Measurements from ENCODE around the gene GLI3.
"Not testable (repeated sequence)": the region's sequence is repeated elsewhere in the genome, so short reads cannot be mapped to it uniquely, and the experiment has no call there.

The GLI3 gene

DNA sequence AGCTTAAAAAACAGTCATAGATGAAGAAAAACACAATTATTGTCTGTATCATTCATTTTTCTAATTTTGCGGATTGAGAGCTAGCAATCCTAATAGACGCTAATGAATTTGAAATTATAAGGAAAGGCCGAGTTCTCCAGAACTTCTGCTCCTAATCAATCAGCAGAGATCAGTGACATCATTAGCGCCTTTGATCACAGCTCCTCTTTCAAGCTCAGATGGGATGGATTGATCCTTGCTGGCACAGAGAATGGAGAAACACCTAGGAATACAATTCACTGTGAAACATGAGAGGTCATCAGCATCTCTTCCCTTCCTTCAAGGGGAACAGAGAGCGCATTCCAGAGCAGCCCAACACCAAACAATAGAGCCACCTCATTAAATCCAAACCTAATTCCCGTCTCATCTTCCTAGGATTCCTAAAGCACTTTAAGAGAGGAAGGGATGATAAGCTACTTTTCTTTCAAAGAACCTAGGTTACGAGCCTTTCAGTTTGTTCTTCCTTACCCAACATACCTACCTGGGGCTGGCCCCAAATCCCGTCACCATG lies 24.4 kb downstream of the GLI3 start:
- no peak for DNase-seq (ENCODE audit: low read depth in 2 of 3, low spot score in 1 of 3)

DNA sequence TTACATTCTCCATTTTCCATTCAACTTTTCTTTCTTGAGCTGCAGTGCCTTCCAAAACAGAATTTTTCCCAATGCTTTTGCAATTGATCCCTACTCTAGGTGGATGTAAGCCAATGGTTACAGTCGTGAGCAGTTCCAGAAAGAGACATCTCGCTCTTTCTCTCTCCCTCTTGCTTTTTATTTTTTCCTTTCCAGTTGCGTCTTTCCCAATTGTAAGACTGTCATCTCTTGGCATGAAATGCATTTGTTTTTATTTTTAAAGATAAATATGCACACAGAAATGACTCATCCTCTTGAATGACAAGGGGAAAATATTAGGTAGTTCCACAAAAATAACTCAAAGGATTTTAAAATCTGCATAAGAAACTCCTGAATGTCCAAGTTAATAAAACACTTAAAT lies 25.1 kb downstream of the GLI3 start:
- DNase-seq (ENCODE audit: low read depth in 2 of 3, low spot score in 1 of 3): no peak

DNA sequence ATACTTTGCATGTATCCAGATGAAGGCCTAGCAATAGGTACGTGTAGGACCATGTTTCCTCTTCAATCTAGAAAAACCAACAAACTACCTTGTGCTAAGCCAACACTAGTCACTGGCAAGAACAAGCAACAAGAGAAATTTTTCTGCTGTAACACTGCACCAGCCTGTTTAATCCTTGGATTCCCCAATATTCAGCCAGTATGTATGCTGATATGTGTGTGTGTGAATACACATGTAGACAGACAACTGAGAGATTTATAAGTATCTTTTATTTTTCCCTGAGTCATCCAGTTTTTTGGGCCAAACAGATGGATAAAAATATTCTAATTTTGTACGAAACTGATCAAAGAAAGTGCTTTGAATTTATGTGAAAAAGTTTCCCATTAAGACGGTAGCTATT lies 26.2 kb downstream of the GLI3 start:
- no peak for DNase-seq (ENCODE audit: low read depth in 2 of 3, low spot score in 1 of 3)

DNA sequence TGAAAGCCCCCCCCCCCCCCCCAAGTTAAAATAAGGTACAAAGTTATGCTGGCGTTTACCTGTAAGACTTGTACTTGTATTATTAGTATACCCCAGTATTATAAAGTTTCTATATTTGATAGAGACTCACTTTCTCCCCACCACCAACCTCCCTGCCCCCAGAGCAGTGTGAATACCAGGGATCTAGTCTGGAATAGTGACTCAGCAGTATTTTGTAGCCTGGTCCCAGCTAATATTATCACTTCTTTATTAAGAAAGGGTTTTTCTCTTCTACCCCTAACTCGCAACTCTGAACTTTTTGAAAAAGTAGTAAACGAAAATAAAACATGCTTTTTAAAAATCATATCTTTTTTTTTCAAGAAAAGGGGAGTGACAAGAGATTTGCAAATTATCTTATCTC lies 26.7 kb downstream of the GLI3 start:
- DNase-seq (ENCODE audit: low read depth in 2 of 3, low spot score in 1 of 3): no peak

DNA sequence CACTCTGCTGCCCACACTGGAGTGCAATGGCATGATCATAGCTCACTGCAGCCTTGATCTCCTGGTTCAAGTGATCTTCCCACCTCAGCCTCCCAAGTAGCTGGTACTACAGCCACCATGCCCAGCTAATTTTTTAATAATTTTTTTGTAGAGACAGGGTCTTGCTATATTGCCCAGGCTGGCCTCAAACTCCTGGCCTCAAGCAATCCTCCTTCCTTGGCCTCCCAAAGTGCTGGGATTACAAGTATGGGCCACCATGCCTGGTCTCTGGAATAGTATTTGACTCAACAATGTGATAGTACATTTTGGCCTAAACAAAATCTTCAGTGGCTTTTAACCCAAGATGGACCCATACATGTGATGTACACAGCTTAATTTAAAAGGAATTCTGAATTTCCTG lies 27.9 kb downstream of the GLI3 start:
- not testable (repeated sequence) for DNase-seq (ENCODE audit: low read depth in 2 of 3, low spot score in 1 of 3)

DNA sequence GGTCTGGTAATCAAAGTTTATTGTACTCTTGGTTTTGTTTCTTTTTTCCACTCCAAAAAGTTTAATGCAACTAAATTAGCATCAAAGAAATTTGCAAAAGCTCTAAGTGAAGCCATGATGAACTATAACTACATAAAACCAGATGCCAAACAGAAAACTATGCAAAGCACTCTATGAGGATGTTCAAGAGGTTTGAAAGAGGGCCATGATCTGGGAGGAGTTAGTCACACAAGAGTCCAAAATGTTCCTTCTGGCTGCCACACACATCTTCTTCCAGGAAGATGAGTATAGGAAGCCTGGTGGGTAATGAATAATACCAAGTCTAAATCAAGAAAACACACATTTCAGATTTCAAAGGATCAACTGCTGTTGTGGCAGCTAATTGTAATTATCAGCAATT lies 28.4 kb downstream of the GLI3 start:
- DNase-seq (ENCODE audit: low read depth in 2 of 3, low spot score in 1 of 3): no peak

DNA sequence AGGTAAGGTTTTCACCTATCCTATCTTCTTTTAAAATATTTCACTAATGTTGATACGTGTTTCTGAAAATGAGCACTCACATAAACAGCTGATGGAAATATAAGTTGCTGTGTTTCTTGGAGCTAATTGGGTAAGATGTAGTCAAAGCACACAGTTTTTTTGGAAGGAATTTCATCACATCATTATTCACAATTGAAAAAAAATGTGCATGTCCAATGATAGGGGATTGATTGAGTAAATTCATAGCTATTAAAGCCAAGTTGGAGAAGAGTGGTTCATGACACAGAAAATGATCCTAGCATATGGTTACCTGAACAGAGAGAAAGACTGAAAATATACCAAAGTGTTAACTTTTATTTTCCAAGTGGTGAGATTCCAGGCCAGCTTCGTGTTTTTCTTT lies 29.6 kb downstream of the GLI3 start:
- DNase-seq (ENCODE audit: low read depth in 2 of 3, low spot score in 1 of 3): no peak

DNA sequence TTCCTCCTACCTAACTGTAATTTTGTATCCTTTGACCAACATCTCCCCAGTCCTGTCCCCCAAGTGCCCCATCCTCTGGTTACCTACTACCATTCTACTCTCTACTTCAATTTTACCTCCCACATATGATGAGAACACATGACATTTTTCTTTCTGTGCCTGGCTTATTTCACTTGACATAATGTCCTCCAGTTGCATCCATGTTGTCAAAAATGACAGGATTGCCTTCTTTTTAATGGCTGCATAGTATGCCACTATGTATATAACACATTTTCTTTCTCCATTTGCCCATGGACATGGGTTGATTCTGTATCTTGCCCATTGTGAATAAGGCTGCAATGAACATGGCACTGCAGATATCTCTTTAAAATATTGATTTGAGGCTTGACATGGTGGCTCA lies 33.7 kb downstream of the GLI3 start:
- DNase-seq (ENCODE audit: low read depth in 2 of 3, low spot score in 1 of 3): no peak

DNA sequence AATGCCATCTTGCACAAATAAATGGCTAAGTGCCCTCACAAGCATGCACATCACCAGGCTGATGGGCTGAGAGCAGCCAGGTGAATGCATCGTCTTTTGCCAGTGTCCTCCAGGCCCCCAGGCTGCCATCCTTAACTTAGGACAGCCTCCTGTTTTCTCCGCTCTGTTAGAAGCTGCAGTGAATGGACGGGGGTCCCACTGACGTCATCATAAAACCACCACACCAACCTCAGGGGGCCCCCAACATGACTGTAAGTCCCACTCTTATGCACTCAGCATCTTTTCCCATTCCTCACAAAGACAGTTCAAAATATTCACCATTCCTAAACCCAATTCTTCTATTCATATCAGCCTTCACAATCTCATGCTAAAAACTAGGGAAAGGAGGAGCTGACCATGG lies 34.4 kb downstream of the GLI3 start:
- no peak for DNase-seq (ENCODE audit: low read depth in 2 of 3, low spot score in 1 of 3)

DNA sequence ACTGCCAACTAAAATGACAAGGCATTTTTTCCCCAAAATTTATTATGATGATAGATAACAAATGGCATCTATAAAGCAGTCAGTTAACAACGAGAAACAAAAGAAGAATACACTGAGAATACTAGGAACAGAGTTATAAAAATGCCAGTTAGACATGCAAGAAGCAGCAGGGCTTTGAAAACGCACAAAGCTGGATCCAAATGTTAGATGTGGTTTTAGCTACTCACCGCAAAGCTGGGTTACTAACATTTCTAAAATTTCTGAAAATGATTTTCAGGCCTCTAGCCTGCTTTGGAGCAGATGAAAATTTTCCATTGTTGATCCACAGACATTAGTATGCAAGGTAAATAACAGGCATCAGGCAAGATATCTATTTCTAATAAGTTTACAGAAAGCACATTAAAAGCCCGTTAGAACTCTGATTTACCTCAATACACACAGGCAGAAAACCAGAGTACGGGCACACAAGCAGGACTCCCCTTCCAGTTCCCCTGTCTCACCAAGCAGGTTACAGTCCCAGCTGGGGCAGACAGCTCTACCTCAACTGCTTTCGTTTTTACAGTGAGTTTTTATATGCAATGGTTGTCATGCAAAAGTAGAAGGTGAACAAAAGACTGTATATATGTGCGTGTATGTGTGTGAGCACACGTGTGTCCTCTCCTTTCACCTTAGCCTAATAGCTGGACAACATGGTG lies 37.9 kb downstream of the GLI3 start:
- DNase-seq (ENCODE audit: low read depth in 2 of 3, low spot score in 1 of 3): no peak

DNA sequence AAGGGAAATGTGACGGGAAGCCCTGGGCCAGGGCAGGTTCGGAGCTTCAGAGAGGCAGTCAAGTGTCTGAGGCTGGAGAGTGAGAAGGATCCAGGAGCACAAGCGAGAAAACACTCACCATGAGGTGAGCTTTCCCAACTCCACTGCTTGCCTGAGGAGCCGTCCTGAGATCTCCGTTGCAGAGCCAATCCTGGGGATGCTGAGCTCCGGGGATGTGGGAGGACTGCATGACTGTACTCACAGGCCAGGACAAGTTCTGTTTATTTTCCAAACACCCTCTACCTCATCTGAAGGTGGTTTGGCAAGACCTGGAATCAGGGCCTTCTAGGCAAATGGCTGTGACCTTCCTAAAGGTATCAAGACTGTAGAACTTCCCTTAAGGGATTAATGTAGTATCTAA lies 38.7 kb downstream of the GLI3 start:
- DNase-seq (ENCODE audit: low read depth in 2 of 3, low spot score in 1 of 3): no peak

DNA sequence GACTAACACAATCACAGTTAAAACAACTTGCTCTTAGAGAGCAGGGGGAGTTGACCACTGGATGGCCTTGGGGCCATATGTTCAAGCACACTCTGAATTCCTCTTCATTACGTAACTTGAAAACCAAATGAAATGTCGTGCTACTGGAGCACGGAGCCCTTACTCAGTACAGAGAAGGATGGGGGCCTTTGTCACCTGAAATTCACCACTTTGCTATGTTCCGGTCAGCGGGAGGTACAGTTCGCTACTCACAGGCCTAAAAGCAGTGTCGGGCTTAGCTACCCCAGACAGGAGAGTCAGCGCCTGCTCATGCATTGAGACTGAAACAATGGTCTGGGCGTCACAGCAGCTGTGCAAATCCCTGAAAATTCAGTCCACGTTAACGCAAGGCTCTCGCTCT lies 39.6 kb downstream of the GLI3 start:
- DNase-seq (ENCODE audit: low read depth in 2 of 3, low spot score in 1 of 3): no peak

DNA sequence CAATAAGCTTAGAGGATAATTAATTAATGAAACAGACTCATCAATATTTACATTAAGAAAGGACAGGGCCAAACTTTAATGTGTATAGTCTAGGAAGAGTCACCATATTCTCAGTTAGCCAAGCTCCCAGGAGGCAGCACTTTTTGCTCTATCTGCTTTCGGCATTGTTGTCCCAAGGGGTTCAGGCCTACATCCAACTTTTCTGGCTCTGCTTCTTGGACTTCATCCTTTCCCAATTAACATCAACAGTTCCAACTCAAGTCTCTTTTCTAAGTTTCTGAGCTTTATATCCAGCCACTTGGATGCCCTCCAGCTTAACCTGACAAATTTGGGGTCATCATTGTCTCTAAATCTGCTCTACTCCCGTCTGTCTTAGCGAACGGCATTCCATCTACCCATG lies 42.8 kb downstream of the GLI3 start:
- no peak for DNase-seq (ENCODE audit: low read depth in 2 of 3, low spot score in 1 of 3)

DNA sequence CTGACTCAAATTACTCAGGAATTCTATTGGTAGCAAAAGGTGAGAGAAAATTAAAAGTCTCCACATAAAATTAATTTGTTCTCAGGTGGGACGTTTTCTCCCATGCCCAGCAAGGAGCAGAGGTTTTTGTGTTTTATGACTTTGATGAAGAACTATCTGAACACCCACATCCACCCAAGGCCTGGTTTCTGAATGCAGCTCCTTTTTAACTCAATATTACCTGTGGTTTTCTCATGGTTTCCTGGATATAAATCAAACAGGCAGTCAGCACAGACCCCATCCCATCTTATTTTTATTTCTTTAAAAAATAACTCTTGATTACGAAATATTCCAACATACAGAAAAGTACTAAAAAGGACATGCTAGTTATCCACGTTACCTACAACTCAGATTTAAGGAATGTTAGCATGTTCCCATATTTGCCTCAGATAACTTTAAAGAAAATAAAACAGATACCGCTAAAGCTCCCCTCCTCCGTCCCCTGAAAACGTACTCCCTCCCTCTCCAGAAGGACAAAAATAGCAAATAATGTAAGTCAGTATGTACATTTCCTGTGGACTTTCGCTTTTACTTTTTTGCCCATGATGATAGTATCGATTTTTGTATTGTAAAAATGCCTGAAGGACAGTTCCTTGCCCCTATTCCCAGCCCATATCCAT lies 43.4 kb downstream of the GLI3 start:
- DNase-seq (ENCODE audit: low read depth in 2 of 3, low spot score in 1 of 3): no peak

DNA sequence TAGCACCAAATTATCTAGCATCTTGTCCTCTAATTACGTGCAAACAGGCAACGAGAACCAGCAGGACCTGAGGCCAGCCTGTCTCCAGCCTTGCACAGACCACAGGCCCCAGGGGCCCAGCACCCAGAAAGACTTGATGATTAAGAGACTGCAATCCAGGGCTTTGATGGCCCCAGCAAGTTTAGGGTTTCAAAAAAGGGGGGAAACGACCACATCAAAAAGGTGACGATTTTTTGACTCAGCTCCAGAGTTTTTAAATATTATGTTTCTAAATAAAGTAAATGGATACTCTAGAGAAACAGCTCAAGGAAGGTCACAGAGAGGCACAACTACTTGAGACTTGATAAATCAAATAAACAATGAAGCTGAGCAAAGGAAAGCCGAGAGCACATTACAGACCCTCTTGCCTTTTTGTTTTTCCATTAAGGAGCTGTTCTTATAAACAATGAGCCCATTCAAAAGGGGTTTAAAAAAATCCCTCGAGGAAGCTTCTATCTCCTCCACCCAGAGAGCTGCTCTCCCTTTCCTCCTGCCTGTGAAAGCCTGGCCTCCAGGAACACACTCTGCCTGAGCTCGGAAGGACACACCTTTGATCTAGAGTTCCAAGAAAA lies 44.1 kb downstream of the GLI3 start:
- DNase-seq (ENCODE audit: low read depth in 2 of 3, low spot score in 1 of 3): no peak

DNA sequence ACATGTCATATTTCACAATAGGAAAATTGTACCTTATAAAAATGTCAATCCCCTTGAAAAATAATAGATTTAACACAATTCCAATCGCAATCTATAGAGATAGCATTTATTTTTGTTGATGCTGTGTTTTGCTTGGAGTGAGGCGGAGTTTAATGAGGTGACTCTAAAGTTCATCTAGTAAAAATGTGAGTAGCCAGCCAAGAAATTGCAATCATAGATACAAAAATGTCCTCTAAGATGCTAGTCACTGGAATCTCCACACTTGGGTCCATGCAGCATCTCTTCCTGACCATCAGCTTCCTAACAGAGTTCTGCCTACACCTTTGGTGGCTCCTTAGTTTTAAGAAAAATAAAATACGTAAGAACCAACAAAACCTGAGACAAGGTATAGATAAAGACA lies 44.9 kb downstream of the GLI3 start:
- no peak for DNase-seq (ENCODE audit: low read depth in 2 of 3, low spot score in 1 of 3)

DNA sequence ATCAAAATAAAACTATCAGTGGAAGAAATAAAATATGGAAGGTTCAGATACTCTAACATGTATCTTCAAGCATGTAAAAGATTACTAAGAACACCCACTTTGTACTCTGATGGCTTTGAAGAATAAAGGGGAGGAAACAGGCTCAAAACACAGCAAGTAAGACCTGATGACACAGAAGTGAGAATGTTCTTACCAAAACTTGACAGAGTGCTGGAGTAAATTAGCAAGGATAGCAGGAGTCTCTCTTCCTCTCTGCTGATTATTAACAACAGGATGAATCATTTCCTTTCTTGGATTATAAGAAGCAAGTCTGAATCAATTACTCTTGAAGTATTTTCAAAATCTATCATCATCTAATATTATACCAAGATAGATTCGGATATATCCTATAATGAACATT lies 47.5 kb downstream of the GLI3 start:
- no peak for DNase-seq (ENCODE audit: low read depth in 2 of 3, low spot score in 1 of 3)

DNA sequence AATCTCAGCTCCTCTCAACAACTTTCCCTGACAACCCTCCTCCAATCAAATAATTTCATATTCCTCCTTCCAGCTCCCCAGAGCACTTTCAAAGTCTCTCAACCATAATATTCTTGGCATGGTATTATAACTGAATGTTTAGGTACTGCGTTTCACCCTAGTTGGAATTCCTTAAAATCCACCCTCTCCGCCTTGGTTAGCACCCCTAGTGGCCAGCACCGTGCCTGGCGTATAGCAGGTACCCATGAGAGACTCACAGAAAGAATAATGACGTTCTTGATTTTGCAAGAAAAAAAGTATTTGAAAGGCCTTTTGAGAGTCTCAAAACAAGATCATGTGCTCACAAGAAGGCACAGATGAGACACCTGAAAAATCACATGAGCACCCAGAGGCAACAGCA lies 50.9 kb downstream of the GLI3 start:
- DNase-seq (ENCODE audit: low read depth in 2 of 3, low spot score in 1 of 3): no peak

DNA sequence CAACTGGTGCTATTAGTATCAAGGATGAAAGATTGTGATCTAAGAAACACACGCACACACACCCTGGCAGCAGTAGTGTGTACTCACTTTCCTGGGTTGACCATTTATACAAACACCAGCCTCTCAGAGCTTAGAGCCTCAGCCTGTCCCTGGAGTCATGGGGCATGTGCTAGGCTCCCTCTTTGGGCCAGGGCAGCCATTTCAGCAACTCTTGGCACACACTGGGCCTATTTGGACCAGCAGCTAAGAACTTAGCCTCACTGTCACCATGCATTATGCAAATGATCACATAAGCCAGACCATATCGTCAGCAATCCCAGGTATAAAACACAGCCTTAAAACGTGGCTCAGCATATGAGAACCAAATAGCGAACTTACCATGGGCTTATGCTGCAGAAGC lies 51.3 kb downstream of the GLI3 start:
- no peak for DNase-seq (ENCODE audit: low read depth in 2 of 3, low spot score in 1 of 3)

DNA sequence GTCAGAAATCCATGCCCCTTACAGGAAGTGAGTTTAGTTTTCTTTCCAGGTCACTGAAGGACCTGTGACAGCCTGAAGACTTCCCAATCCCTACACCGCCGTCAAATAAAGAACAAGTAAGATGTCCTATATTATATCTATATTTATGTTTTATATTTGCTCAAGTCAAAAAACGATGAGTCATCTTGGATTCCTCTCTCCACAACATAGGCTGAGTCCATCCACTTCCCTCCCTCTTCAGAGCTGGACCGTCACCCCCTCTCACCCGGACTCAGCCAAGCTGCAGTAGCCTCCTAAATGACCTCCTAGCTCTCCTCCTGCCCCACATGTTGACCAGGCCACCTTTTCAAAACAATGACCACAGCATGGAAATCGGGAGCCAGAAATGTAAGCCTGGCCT lies 53.5 kb downstream of the GLI3 start:
- no peak for DNase-seq (ENCODE audit: low read depth in 2 of 3, low spot score in 1 of 3)

DNA sequence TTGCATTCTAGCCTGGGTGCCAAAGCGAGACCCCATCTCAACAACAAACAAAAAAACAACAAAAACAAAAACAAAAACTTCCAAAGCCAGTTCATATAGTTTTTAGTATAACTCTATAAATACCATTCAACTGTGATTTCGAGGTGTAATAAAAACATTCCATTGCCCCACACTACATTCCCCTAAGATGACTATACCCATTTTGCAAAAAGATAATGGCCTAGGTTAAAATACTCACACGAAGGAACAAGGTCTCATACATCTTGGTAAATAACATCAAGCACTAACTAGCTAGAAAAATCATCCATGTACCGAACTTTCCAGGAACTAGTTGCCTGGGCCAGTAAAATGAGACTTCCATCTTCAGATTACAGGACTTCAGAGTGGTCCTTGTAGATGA lies 55.4 kb downstream of the GLI3 start:
- DNase-seq (ENCODE audit: low read depth in 2 of 3, low spot score in 1 of 3): no peak

DNA sequence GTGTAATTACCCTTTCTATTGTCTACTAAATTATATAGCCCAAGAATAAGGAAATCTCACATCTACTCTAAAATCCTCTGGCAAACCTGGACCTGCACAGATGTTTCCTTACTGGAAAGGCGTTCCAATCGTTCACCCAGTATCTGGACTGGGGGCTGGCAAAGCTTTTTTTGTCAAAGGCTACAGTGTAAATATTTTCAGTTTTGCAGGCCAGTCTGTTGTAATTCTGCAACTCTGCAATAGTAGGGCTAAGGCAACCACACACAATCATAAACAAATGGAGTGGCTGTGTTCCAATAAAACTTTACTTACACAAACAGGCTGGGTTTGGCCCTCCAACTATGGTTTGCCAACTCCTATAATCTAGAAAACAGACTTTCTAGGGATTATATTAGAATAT lies 56.2 kb downstream of the GLI3 start:
- no peak for DNase-seq (ENCODE audit: low read depth in 2 of 3, low spot score in 1 of 3)

DNA sequence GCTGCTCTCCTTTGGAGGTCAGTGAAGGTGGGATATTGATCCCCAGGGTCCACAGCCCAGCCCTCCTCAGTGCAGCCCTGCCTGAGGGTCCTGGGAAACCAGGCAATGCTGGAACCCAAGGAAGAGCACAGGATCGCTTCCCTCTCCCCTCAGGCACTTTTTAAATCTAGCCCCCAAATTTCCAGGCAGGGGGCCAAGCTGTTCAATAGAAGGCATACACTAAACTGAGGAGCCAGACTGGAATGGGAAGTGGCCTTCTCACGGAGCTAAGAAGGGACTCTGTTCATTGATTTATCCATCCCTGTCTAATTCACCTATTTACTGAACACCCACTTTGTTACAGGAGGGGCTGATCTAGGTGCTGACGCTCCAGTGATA lies 60.3 kb downstream of the GLI3 start:
- no peak for DNase-seq (ENCODE audit: low read depth in 2 of 3, low spot score in 1 of 3)
